Peyer's patch (tissue), 4 donors: ENCODE data around the gene SLC9A8. TPM values are rescaled to one million over a fixed set of nuclear protein-coding genes. Genes with fewer than 3 reads are reported as not detected.

ENCODE experiments used
- DNase-seq, 3 donors: peaks; one replicate each; pipeline ENCODE4 v3.0.0-alpha.2; 2017 to 2019
- H3K27ac ChIP-seq, 4 donors: fragments of 200-600 bp; sonication (generic); one replicate each; pipeline ENCODE4 v1.5.1; 2016 to 2019
- H3K27me3 ChIP-seq, 2 donors: fragments of 200-600 bp; sonication (generic); one replicate each; pipeline ENCODE4 v1.5.1; 2019
- H3K36me3 ChIP-seq, 3 donors: fragments of 200-600 bp; sonication (generic); one replicate each; pipeline ENCODE4 v1.5.1; 2016 to 2019
- H3K4me1 ChIP-seq, 4 donors: fragments of 200-600 bp; sonication (generic); one replicate each; pipeline ENCODE4 v1.5.1; 2016 to 2019
- H3K4me3 ChIP-seq, 4 donors: fragments of 200-600 bp; sonication (generic); 1 replicate in 3 of 4; 2 replicates in 1 of 4; pipeline ENCODE4 v1.5.1; 2016 to 2019; ENCODE audit warnings: mild to moderate bottlenecking in 1 of 4
- H3K9me3 ChIP-seq, 4 donors: fragments of 200-600 bp; sonication (generic); one replicate each; pipeline ENCODE4 v1.5.1; 2016 to 2019; ENCODE audit warnings: mild to moderate bottlenecking in 1 of 4
- POLR2A ChIP-seq, 2 donors: fragments of 450-650 bp; IDR thresholded peaks; one replicate each; pipeline ENCODE4 v1.5.1; 2017; ENCODE audit warnings: antibody characterized with exemption in 2 of 2, mild to moderate bottlenecking in 2 of 2, moderate library complexity in 2 of 2
- total RNA-seq, 4 donors: library from RNA; depleted of rRNA; stranded (reverse); fragments of >200 nt; gene quantifications; one replicate each; pipeline ENCODE4 v1.1.0, GENCODE V29; 2016
- TF ChIP-seq, protein P1 (sequence below), 6 experiments: fragments of 450-650 bp in 4 of 6; fragments of 200-600 bp in 2 of 6; sonication (generic) in 1 of 6; IDR thresholded peaks; one replicate each; pipeline ENCODE4 v1.5.1; 2017 to 2019; ENCODE audit warnings: antibody characterized with exemption in 6 of 6, mild to moderate bottlenecking in 3 of 6, moderate library complexity in 1 of 6

The SLC9A8 gene
- total RNA-seq, 4 donors from 2014 or later = 15.6 to 24.4 (median 19.8) TPM

DNA sequence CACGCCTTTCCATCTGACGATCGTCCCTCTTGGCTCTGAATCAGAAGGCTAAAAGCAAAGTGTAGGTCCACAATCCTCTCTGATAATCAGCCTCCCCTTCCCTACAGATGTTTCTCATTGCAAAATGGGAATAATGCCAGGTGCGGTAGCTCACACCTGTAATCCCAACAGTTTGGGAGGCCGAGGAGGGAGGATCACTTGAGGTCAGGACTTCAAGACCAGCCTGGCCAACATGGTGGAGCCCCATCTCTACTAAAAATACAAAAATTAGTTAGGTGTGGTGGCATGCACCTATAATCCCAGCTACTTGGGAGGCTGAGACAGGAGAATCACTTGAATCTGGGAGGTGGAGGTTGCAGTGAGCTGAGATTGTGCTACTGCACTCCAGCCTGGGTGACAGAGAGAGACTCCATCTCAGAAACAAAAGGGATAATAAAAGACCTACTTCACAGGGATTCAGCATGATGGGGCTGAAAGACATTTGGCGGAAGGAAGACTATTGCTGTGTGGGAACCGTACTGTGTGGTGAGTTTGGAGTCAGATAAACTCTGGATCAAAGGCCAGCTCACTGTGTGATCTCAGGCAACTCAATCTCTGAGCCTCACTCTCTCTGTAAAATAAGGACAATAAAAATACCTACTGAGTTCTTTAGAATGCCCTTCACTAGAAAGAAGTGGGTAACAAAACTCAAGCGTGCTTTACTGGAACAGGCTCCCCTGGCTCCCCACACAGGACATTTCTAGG is 15.9 kb upstream of the SLC9A8 start:
- peak in 1 of 3 donors; percentile 2 for DNase-seq
- peaks cover 0 to 18% (median 5%) of the 10 kb centered on the region in 4 donors for H3K4me1 ChIP-seq
- TF ChIP-seq, protein P1, sequence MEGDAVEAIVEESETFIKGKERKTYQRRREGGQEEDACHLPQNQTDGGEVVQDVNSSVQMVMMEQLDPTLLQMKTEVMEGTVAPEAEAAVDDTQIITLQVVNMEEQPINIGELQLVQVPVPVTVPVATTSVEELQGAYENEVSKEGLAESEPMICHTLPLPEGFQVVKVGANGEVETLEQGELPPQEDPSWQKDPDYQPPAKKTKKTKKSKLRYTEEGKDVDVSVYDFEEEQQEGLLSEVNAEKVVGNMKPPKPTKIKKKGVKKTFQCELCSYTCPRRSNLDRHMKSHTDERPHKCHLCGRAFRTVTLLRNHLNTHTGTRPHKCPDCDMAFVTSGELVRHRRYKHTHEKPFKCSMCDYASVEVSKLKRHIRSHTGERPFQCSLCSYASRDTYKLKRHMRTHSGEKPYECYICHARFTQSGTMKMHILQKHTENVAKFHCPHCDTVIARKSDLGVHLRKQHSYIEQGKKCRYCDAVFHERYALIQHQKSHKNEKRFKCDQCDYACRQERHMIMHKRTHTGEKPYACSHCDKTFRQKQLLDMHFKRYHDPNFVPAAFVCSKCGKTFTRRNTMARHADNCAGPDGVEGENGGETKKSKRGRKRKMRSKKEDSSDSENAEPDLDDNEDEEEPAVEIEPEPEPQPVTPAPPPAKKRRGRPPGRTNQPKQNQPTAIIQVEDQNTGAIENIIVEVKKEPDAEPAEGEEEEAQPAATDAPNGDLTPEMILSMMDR (IDR thresholded peaks at IDR 0.05) = no peak
- no peak for TF ChIP-seq POLR2A (IDR thresholded peaks at IDR 0.05)
- no peak overlapping the region for H3K4me3 ChIP-seq
- no peaks in the 10 kb centered on the region for H3K27me3 ChIP-seq
- H3K9me3 ChIP-seq = no peaks in the 10 kb centered on the region
- no peaks in the 10 kb centered on the region for H3K36me3 ChIP-seq
- H3K27ac ChIP-seq = peak overlapping the region in 2 of 4 donors; percentile 17 to 45

DNA sequence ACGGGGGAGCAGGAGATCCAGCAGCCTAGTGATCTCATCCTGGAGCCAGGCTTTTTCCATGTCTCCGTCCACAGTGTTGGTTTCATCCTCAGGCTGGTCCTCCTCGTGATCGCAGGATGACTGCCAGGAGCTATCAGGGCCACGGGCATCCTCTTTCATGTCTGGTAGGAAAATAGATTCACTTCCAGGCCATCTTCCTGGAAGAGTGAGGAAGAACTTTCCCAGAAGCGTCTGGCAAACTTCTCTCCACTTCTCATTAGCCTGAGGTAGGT is 15.3 kb upstream of the SLC9A8 start:
- no peak overlapping the region for H3K4me3 ChIP-seq
- H3K9me3 ChIP-seq = no peaks in the 10 kb centered on the region
- no peaks in the 10 kb centered on the region for H3K36me3 ChIP-seq
- peak overlapping the region in 2 of 4 donors; percentile 17 to 45 for H3K27ac ChIP-seq
- no peaks in the 10 kb centered on the region for H3K27me3 ChIP-seq
- peak in 1 of 3 donors; percentile 39 for DNase-seq
- no peak for TF ChIP-seq POLR2A (IDR thresholded peaks at IDR 0.05)
- TF ChIP-seq, protein P1 (IDR thresholded peaks at IDR 0.05) = no peak
- peaks cover 0 to 18% (median 5%) of the 10 kb centered on the region in 4 donors for H3K4me1 ChIP-seq

DNA sequence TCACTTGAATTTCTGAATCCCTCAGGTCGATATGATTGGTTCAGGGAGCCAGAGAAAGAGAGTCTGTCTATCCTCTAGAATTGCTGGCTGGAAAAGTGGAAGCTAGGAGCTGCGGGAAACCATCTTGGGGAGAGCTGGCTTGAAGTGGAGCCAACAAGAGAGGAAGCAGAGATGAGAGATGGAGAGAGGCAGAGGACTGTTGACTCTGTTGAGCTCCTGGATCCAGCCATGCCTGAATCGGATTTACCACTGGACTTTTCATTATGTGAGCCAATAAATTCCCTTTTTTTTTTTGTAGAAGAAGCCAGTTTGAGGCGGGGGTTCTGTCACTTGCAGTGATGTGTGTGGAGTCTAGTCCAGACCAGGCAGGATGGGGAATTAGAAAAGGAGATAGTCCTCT is 13.9 kb upstream of the SLC9A8 start:
- H3K9me3 ChIP-seq = no peaks in the 10 kb centered on the region
- H3K36me3 ChIP-seq = no peaks in the 10 kb centered on the region
- no peak overlapping the region for H3K4me3 ChIP-seq
- no peak for TF ChIP-seq POLR2A (IDR thresholded peaks at IDR 0.05)
- TF ChIP-seq, protein P1 (IDR thresholded peaks at IDR 0.05) = no peak
- no peaks in the 10 kb centered on the region for H3K27me3 ChIP-seq
- H3K27ac ChIP-seq = no peak overlapping the region
- peaks cover 0 to 18% (median 5%) of the 10 kb centered on the region in 4 donors for H3K4me1 ChIP-seq
- DNase-seq = no peak

DNA sequence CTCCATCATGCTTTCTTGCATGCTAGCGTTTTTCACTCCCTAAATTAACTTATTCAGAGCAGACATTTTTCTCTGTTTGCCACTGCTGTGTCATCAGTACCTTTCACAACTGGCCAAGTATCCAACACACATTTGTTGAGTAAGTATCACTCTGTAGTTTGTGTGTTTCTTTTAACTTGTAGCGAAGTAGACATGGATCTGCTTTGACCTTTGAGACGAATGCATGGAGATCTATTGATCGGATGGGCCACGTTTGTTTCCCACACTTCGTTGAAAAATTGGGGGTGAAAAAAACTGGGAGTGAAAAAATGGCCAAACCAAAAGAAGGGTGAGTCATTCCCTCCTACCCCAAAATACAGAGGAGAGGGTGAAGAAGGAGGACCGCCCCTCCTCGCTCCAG is 12.9 kb upstream of the SLC9A8 start:
- DNase-seq = peak in 1 of 3 donors; percentile 3
- TF ChIP-seq, protein P1 (IDR thresholded peaks at IDR 0.05) = no peak
- TF ChIP-seq POLR2A (IDR thresholded peaks at IDR 0.05) = no peak
- Histone ChIP-seq H3K4me1 (peaks cover 0 to 8% (median 0%) of the 10 kb centered on the region in 4 donors), H3K4me3 (no peak overlapping the region), H3K27ac (no peak overlapping the region), H3K36me3 (no peaks in the 10 kb centered on the region), H3K9me3 (no peaks in the 10 kb centered on the region), H3K27me3 (no peaks in the 10 kb centered on the region)

DNA sequence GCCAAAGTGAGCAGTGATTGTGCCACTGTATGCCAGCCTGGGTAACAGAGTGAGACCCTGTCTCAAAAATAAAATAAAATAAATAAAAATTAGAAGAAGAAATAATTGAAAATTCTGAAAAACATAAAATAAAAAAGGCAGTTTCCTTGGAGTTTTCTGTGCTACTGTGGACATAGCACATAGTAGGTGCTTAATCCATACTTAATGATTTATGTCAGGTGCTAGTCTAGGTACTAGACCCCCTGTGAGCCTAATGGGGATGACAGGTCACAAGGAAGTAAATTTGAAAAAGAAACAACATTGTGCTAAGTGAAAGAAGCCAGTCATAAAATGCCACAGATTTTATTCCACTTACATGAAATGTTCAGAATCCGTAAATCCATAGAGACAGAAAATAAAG is 9.2 kb upstream of the SLC9A8 start:
- no peak for TF ChIP-seq POLR2A (IDR thresholded peaks at IDR 0.05)
- TF ChIP-seq, protein P1 (IDR thresholded peaks at IDR 0.05) = no peak
- H3K9me3 ChIP-seq = no peaks in the 10 kb centered on the region
- DNase-seq = no peak
- H3K27me3 ChIP-seq = no peaks in the 10 kb centered on the region
- H3K4me1 ChIP-seq = no peaks in the 10 kb centered on the region
- H3K4me3 ChIP-seq = no peak overlapping the region
- no peak overlapping the region for H3K27ac ChIP-seq
- H3K36me3 ChIP-seq = no peaks in the 10 kb centered on the region
